ENCODE measurements around the gene EVX1. TPM values are rescaled to one million over a fixed set of nuclear protein-coding genes. Genes with fewer than 3 reads are reported as not detected.

Gene EVX1
- total RNA-seq, 4 donors from 2014 or later: 1.4 to 17.2 (median 3.4) TPM; not detected in 1

GRCh38 chr7:27283558-27283957, 41.0 kb downstream of the EVX1 start:
- Histone ChIP-seq H3K4me1 (no peaks in the 10 kb centered on the region), H3K27ac (no peak overlapping the region), H3K4me3 (no peak overlapping the region), H3K27me3 (no peaks in the 10 kb centered on the region), H3K36me3 (no peaks in the 10 kb centered on the region), H3K9me3 (no peaks in the 10 kb centered on the region)
- intact Hi-C loops (cut with DNase I; ENCODE audit: low total_unique reads): no loop called here
- 80 to 82% methylated on average over 1 to 3 of the region's 3 CpGs for WGBS, 2 donors (ENCODE audit: low coverage in 1 of 2)
- no peak for TF ChIP-seq POLR2A (IDR thresholded peaks at IDR 0.05)
- TF ChIP-seq EP300 (IDR thresholded peaks at IDR 0.05; ENCODE audit: low read depth): no peak
- no peak for TF ChIP-seq POLR2AphosphoS5 (IDR thresholded peaks at IDR 0.05)
- TF ChIP-seq CTCF (IDR thresholded peaks at IDR 0.05): no peak
- in situ Hi-C loops (cut with MboI; ENCODE audit: low pct_ligation_motif_present in 1 of 4, low pct_unique_long_range_greater_than_20kb in 1 of 4, low sequenced_read_pairs in 3 of 4): no loop called here
- DNase-seq: no peak

- in situ Hi-C loops (cut with MboI; ENCODE audit: low pct_ligation_motif_present in 1 of 4, low pct_unique_long_range_greater_than_20kb in 1 of 4, low sequenced_read_pairs in 3 of 4) (no loop called here), intact Hi-C loops (cut with DNase I; ENCODE audit: low total_unique reads) (no loop called here)
- Histone ChIP-seq H3K4me3 (no peak overlapping the region), H3K27me3 (no peaks in the 10 kb centered on the region), H3K36me3 (no peaks in the 10 kb centered on the region), H3K27ac (no peak overlapping the region), H3K4me1 (no peaks in the 10 kb centered on the region), H3K9me3 (no peaks in the 10 kb centered on the region)
- no peak for TF ChIP-seq CTCF (IDR thresholded peaks at IDR 0.05)
- no peak for TF ChIP-seq EP300 (IDR thresholded peaks at IDR 0.05; ENCODE audit: low read depth)
- no peak for TF ChIP-seq POLR2AphosphoS5 (IDR thresholded peaks at IDR 0.05)
- TF ChIP-seq POLR2A (IDR thresholded peaks at IDR 0.05): no peak
- no peak for DNase-seq
- WGBS, 2 donors (ENCODE audit: low coverage in 1 of 2): 61 to 63% methylated on average over 2 of the region's 2 CpGs
These were observed 52.6 kb downstream of the EVX1 start for GRCh38 chr7:27295236-27295635.

GRCh38 chr7:27297356-27297755, 54.8 kb downstream of the EVX1 start:
- WGBS, 2 donors (ENCODE audit: low coverage in 1 of 2): 83% methylated on average over 8 of the region's 8 CpGs; no CpG with 5 or more reads in 1 of the 2 donors
- DNase-seq: no peak
- Histone ChIP-seq H3K36me3 (no peaks in the 10 kb centered on the region), H3K9me3 (no peaks in the 10 kb centered on the region), H3K4me1 (no peaks in the 10 kb centered on the region), H3K27ac (no peak overlapping the region), H3K4me3 (no peak overlapping the region), H3K27me3 (no peaks in the 10 kb centered on the region)
- in situ Hi-C loops (cut with MboI; ENCODE audit: low pct_ligation_motif_present in 1 of 4, low pct_unique_long_range_greater_than_20kb in 1 of 4, low sequenced_read_pairs in 3 of 4): no loop called here
- intact Hi-C loops (cut with DNase I; ENCODE audit: low total_unique reads): no loop called here
- TF ChIP-seq EP300 (IDR thresholded peaks at IDR 0.05; ENCODE audit: low read depth) (no peak), POLR2A (IDR thresholded peaks at IDR 0.05) (no peak), CTCF (IDR thresholded peaks at IDR 0.05) (no peak), POLR2AphosphoS5 (IDR thresholded peaks at IDR 0.05) (no peak)

Other genes with a start within 250 kb of the EVX1 start
- 1 to 10 TPM; 1.4 to 3.2 (median 1.8) TPM for gene HOXA1, start 146.8 kb upstream of the EVX1 start, total RNA-seq
- gene HOXA2, start 140.1 kb upstream of the EVX1 start, total RNA-seq: 10 to 100 TPM in 1 of 4 donors, 1 to 10 TPM in 3; 2.7 to 16.1 (median 5.2) TPM
- 10 to 100 TPM in 2 of 4 donors, 1 to 10 TPM in 2; 3.5 to 42.4 (median 10.6) TPM for gene HOXA4, start 112.0 kb upstream of the EVX1 start, total RNA-seq
- 10 to 100 TPM; 18.3 to 89.8 (median 31.6) TPM for gene HOXA5, start 99.1 kb upstream of the EVX1 start, total RNA-seq
- gene HOXA6, start 95.0 kb upstream of the EVX1 start, total RNA-seq: 10 to 100 TPM; 12.9 to 27.8 (median 17.3) TPM
- gene HOXA3, start 90.2 kb upstream of the EVX1 start, total RNA-seq: 10 to 100 TPM; 14.1 to 27.3 (median 15.7) TPM
- gene HOXA7, start 86.1 kb upstream of the EVX1 start, total RNA-seq: 10 to 100 TPM in 3 of 4 donors, 1 to 10 TPM in 1; 7.0 to 22.9 (median 12.8) TPM
- 100 to 1,000 TPM in 1 of 4 donors, 10 to 100 TPM in 3; 19.5 to 130 (median 50.6) TPM for gene HOXA9, start 77.3 kb upstream of the EVX1 start, total RNA-seq
- gene HOXA10, start 68.5 kb upstream of the EVX1 start, total RNA-seq: 10 to 100 TPM; 19.8 to 68.9 (median 36.4) TPM
- 10 to 100 TPM in 1 of 4 donors, 1 to 10 TPM in 3; 4.5 to 21.3 (median 7.7) TPM for gene HOXA11, start 57.6 kb upstream of the EVX1 start, total RNA-seq
- 10 to 100 TPM; 22.5 to 69.9 (median 38.7) TPM for gene HOXA13, start 42.7 kb upstream of the EVX1 start, total RNA-seq

All from transverse colon (tissue), 4 donors.